ENCODE measurements around the gene TMC1. TPM values are rescaled to one million over a fixed set of nuclear protein-coding genes. Genes with fewer than 3 reads are reported as not detected.

Gene TMC1
- total and polyA plus RNA-seq, 3 experiments from 2014 or later, result not detected

DNA sequence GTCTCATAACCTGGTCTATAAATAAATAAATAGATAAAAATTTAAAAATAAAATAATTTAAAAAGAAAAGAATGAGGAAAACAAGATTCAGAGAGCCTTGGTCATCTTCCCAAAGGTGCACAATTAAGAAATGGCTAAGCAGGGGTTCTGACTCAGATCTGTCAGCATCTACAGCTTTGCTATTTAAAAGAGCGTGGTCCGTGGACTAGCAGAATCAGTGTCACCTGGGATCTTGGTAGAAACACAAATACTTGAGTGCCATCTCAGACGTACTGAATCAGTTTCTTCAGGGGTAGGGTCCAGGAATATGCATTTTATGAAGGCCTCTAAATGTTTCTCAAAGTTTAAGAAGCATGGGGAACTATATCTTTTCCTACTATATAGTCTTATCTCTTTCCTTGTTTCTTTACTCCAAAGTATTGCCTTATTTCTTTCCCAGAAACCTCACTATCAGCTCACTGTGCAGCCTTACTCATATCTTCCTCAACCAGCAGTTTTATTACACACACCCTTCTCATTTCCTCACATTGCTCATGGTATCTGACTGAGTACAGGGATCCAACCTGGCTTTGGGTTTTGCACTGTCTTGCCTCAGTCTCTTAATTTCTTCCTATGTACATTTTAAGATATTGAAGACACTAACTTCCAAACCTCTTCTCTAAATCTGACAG, 58.6 kb downstream of the TMC1 start:
- H3K4me1 Mint-ChIP-seq, result peaks cover 0 to 21% (median 6%) of the 10 kb centered on the region in 3 donors
- H3K36me3 Mint-ChIP-seq, result peaks cover 0 to 4% (median 0%) of the 10 kb centered on the region in 3 donors
- DNase-seq, result no peak
- H3K4me3 Mint-ChIP-seq, result no peak overlapping the region
- Histone ChIP-seq H3K27ac (ENCODE audit: low read depth, low read length) (no peak overlapping the region), H3K4me1 (ENCODE audit: insufficient read depth, low read length) (no peaks in the 10 kb centered on the region), H3K9me3 (ENCODE audit: low read length) (no peaks in the 10 kb centered on the region), H3K27me3 (ENCODE audit: insufficient read depth, low read length, poor library complexity, severe bottlenecking) (no peaks in the 10 kb centered on the region), H3K4me3 (ENCODE audit: low read length) (no peak overlapping the region), H3K36me3 (ENCODE audit: insufficient read depth, low read length) (no peaks in the 10 kb centered on the region)
- ChIA-PET CTCF (interaction anchor here (0.8 kb wide), 1 partner anchor 300 kb away, joined by 3 read pairs; no protein-coding TSS in a partner anchor), POLR2A (no interaction called here)
- H3K27me3 Mint-ChIP-seq, result peaks cover 3 to 13% of the 10 kb centered on the region in 2 donors
- no peak overlapping the region for H3K27ac Mint-ChIP-seq
- no peaks in the 10 kb centered on the region for H3K9me3 Mint-ChIP-seq

DNA sequence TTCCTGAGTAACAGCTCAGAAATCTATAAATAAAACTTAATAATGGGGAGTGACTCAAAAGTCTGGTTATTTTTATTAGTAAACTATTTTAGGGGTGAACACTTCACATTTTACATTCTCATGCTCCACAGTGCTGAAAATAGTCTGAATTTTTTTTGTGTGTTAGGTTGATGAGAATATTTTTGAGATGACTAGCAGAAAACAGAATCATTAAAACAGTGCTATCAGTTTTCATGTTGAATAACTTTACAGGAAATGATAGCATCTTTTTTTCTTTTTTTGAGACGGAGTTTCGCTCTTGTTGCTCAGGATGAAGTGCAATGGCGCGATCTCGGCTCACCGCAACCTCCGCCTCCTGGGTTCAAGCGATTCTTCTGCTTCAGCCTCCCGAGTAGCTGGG, 60.3 kb downstream of the TMC1 start:
- H3K36me3 Mint-ChIP-seq, result peaks cover 0 to 4% (median 0%) of the 10 kb centered on the region in 3 donors
- Histone ChIP-seq H3K4me3 (ENCODE audit: low read length) (no peak overlapping the region), H3K9me3 (ENCODE audit: low read length) (no peaks in the 10 kb centered on the region), H3K27me3 (ENCODE audit: insufficient read depth, low read length, poor library complexity, severe bottlenecking) (no peaks in the 10 kb centered on the region), H3K4me1 (ENCODE audit: insufficient read depth, low read length) (peaks cover 9% of the 10 kb centered on the region), H3K27ac (ENCODE audit: low read depth, low read length) (no peak overlapping the region), H3K36me3 (ENCODE audit: insufficient read depth, low read length) (no peaks in the 10 kb centered on the region)
- H3K4me1 Mint-ChIP-seq, result peaks cover 11 to 36% (median 20%) of the 10 kb centered on the region in 3 donors
- no peak overlapping the region for H3K27ac Mint-ChIP-seq
- ChIA-PET POLR2A (no interaction called here), CTCF (interaction anchor here (1.7 kb wide), 1 partner anchor 10 kb away, joined by 5 read pairs; no protein-coding TSS in a partner anchor)
- H3K4me3 Mint-ChIP-seq, result peak overlapping the region in 4 of 7 donors; percentile 33 to 54 (median 36)
- no peak for DNase-seq
- peaks cover 3 to 13% of the 10 kb centered on the region in 2 donors for H3K27me3 Mint-ChIP-seq
- no peaks in the 10 kb centered on the region for H3K9me3 Mint-ChIP-seq

DNA sequence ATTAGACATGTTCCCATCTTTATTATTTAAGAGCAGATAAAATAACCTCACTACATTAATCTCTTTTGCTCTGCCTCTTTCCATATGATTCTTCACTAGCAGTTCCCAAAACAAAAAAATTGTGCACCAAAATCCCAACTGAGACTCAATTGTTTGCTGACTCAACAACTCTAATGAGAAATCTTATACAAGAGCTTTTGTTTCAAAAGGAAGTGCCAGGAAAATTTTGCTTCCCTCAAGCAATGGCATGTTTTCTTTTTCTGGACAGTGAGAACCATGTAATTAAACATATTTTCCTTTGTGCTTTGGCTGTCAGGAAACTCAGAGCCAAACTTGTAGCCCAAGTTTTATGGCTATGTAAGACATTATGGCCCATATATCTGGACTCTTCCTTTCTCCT, 62.0 kb downstream of the TMC1 start:
- Mint-ChIP-seq H3K27me3 (peaks cover 1 to 13% of the 10 kb centered on the region in 2 donors), H3K4me1 (peaks cover 14 to 40% (median 23%) of the 10 kb centered on the region in 3 donors), H3K9me3 (no peaks in the 10 kb centered on the region), H3K36me3 (peaks cover 0 to 2% (median 0%) of the 10 kb centered on the region in 3 donors), H3K4me3 (no peak overlapping the region), H3K27ac (no peak overlapping the region)
- Histone ChIP-seq H3K36me3 (ENCODE audit: insufficient read depth, low read length) (no peaks in the 10 kb centered on the region), H3K4me1 (ENCODE audit: insufficient read depth, low read length) (peaks cover 11% of the 10 kb centered on the region), H3K4me3 (ENCODE audit: low read length) (no peak overlapping the region), H3K9me3 (ENCODE audit: low read length) (no peaks in the 10 kb centered on the region), H3K27ac (ENCODE audit: low read depth, low read length) (no peak overlapping the region), H3K27me3 (ENCODE audit: insufficient read depth, low read length, poor library complexity, severe bottlenecking) (no peaks in the 10 kb centered on the region)
- no peak for DNase-seq
- CTCF ChIA-PET, result interaction anchor here (1.7 kb wide), 1 partner anchor 8 kb away, joined by 5 read pairs; no protein-coding TSS in a partner anchor
- POLR2A ChIA-PET, result no interaction called here

DNA sequence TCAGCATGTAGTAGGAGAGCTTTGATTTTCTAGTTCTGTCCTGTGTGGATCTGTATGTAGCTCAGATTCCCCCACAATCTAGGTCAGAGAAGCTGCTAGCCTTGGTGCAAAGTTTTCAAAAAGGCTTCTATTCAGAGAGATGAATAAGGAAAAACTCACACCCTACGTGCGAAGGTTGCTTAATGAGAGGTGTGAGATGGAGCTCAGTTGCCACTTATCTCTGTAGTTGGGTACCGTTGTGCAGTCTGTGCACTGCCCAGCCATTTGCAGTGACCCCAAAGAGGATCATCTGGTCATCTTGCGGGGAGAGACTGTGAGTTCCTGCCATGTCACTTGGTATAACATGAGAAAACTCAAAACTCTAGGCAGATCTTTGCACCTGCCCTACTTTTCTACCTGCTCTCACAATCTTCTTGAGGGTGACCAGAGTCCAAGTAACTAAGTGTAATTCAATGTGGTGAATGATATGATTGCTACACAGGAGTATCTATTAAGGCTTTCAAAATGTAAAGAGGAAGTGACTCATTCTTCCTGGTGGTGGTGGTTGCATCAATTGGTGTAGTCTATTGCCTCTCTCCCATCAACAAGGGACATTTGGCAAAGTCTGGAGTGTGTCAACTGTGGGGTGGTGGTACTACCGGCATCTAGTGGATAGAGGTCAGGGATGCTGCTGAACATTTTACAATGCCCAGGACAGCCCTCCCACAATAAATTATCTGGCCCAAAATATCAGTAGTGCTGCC, 65.2 kb downstream of the TMC1 start:
- H3K27ac ChIP-seq (ENCODE audit: low read depth, low read length), result no peak overlapping the region
- H3K4me3 Mint-ChIP-seq, result peak overlapping the region in 6 of 7 donors; percentile 3 to 58 (median 38)

DNA sequence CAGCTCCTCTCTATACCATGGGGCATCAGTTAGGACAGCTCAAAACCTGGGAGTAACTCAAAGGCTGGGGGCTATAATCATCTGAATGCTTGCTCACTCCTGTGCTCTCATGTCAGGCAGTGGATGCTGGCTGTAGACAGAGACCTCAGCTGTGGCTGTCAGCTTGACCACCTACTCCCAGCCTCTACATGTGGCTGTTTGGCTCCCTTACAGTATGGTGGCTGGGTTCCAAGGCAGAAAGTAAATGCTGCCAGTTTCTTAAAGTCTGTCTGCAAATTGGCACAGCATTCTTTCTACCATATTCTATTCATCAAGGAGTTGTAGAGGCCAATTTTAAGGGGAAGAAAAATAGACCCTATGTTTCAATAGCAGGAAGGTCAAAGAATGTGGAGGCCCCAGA, 66.9 kb downstream of the TMC1 start:
- no peaks in the 10 kb centered on the region for H3K36me3 ChIP-seq (ENCODE audit: insufficient read depth, low read length)
- Mint-ChIP-seq H3K36me3 (peaks cover 0 to 3% (median 0%) of the 10 kb centered on the region in 3 donors), H3K4me1 (peaks cover 14 to 27% (median 17%) of the 10 kb centered on the region in 3 donors), H3K27me3 (peaks cover under 1 to 7% of the 10 kb centered on the region in 2 donors), H3K27ac (no peak overlapping the region), H3K9me3 (no peaks in the 10 kb centered on the region), H3K4me3 (no peak overlapping the region)
- ChIA-PET CTCF (interaction anchor here (1.3 to 6.9 kb wide), 3 partner anchors 305 to 309 kb away, joined by 4 to 76 read pairs (median 4); no protein-coding TSS in a partner anchor), POLR2A (interaction anchor here (0.7 to 0.9 kb wide), 3 partner anchors 61 to 295 kb away, joined by 3 to 6 read pairs (median 6); no protein-coding TSS in a partner anchor)
- H3K27ac ChIP-seq (ENCODE audit: low read depth, low read length), result no peak overlapping the region
- no peaks in the 10 kb centered on the region for H3K9me3 ChIP-seq (ENCODE audit: low read length)
- H3K27me3 ChIP-seq (ENCODE audit: insufficient read depth, low read length, poor library complexity, severe bottlenecking), result no peaks in the 10 kb centered on the region
- no peak overlapping the region for H3K4me3 ChIP-seq (ENCODE audit: low read length)
- no peak for DNase-seq
- H3K4me1 ChIP-seq (ENCODE audit: insufficient read depth, low read length), result peaks cover 11% of the 10 kb centered on the region

More for the DNA sequence above, 65.2 kb downstream of the TMC1 start:
- Histone ChIP-seq H3K9me3 (ENCODE audit: low read length) (no peaks in the 10 kb centered on the region), H3K4me3 (ENCODE audit: low read length) (no peak overlapping the region), H3K4me1 (ENCODE audit: insufficient read depth, low read length) (peaks cover 11% of the 10 kb centered on the region), H3K36me3 (ENCODE audit: insufficient read depth, low read length) (no peaks in the 10 kb centered on the region), H3K27me3 (ENCODE audit: insufficient read depth, low read length, poor library complexity, severe bottlenecking) (no peaks in the 10 kb centered on the region)
- Mint-ChIP-seq H3K27ac (peak overlapping the region; percentile 2 to 75 (median 65)), H3K4me1 (peaks cover 14 to 36% (median 21%) of the 10 kb centered on the region in 3 donors), H3K27me3 (peaks cover 1 to 13% of the 10 kb centered on the region in 2 donors), H3K36me3 (peaks cover 0 to 3% (median 0%) of the 10 kb centered on the region in 3 donors), H3K9me3 (no peaks in the 10 kb centered on the region)
- DNase-seq, result peak in 2 of 5 donors; percentile 11 to 16
- ChIA-PET POLR2A (no interaction called here), CTCF (interaction anchor here (1.6 kb wide), 1 partner anchor 306 kb away, joined by 8 read pairs; no protein-coding TSS in a partner anchor)

DNA sequence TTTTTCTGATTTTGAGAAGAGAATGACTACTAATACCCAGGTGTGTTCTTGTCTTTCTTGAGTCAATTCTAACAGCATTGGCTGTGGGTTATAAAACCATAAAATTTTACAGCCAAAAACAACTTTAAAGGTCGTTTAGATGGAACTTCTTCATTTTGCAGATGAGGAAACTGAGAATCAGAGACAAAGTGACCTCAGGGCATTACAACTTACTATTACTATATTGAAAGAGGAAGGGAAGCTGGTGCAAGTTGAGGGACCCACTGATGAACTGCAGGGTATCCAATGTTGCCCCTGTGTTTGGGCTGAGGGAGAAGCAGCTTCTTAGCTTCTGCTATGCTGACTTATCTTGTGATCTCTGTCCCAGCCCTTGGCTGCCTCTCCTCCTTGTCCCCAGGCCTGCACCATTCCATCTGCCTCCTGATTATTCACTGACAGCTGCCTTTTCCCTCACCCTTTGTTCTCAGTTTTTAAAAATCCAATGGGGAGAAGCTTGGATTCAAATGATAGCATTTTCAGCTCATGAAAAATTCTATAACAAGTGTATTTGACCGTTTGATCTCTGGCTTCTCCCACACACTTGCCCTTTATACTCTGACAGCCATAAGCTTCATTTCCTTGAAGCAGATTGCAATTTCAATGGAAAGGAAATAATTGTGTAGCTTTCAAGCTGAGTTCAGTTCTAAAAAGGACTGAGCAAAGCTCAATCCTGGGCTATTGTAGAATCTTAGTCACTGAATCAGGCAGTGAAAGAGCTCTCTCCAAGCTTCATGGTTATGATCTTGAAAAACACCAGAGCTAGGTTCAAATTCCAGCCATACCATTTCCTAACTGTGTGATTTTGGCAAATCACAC, 68.5 kb downstream of the TMC1 start:
- Mint-ChIP-seq H3K27me3 (peaks cover 0 to 10% of the 10 kb centered on the region in 2 donors), H3K9me3 (no peaks in the 10 kb centered on the region), H3K4me3 (no peak overlapping the region), H3K36me3 (peaks cover 0 to 1% (median 0%) of the 10 kb centered on the region in 3 donors), H3K27ac (no peak overlapping the region), H3K4me1 (peaks cover 14 to 19% (median 17%) of the 10 kb centered on the region in 3 donors)
- Histone ChIP-seq H3K9me3 (ENCODE audit: low read length) (no peaks in the 10 kb centered on the region), H3K4me3 (ENCODE audit: low read length) (no peak overlapping the region), H3K27ac (ENCODE audit: low read depth, low read length) (no peak overlapping the region), H3K36me3 (ENCODE audit: insufficient read depth, low read length) (no peaks in the 10 kb centered on the region), H3K27me3 (ENCODE audit: insufficient read depth, low read length, poor library complexity, severe bottlenecking) (no peaks in the 10 kb centered on the region), H3K4me1 (ENCODE audit: insufficient read depth, low read length) (peaks cover 11% of the 10 kb centered on the region)
- POLR2A ChIA-PET, result no interaction called here
- DNase-seq, result no peak
- CTCF ChIA-PET, result interaction anchor here (0.7 to 6.9 kb wide), 6 partner anchors 8 to 310 kb away, joined by 3 to 76 read pairs (median 4); no protein-coding TSS in a partner anchor

DNA sequence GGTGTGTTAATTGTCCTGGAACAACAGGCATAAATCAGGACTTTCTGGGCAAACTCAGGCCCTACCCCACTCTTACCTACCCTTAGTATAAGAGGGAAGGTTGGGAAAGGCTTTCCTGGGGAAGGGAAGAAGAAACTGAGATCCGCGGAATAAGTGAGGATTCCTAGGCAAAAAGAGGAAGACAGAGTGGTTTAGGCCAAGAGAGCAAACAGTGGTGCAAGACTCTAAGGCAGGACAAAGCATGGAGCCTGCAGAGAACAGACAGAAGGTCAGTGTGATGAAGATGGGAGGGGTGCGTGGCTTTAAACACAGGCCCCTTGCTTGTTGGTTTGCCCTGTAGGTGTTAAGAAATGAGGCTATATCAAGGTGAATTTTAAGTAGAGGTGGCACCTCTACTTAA, 69.4 kb downstream of the TMC1 start:
- H3K27ac Mint-ChIP-seq, result no peak overlapping the region
- Histone ChIP-seq H3K27ac (ENCODE audit: low read depth, low read length) (no peak overlapping the region), H3K9me3 (ENCODE audit: low read length) (no peaks in the 10 kb centered on the region), H3K4me3 (ENCODE audit: low read length) (no peak overlapping the region), H3K27me3 (ENCODE audit: insufficient read depth, low read length, poor library complexity, severe bottlenecking) (no peaks in the 10 kb centered on the region), H3K36me3 (ENCODE audit: insufficient read depth, low read length) (no peaks in the 10 kb centered on the region), H3K4me1 (ENCODE audit: insufficient read depth, low read length) (peaks cover 11% of the 10 kb centered on the region)
- no peak overlapping the region for H3K4me3 Mint-ChIP-seq
- H3K36me3 Mint-ChIP-seq, result peaks cover 0 to 1% (median 0%) of the 10 kb centered on the region in 3 donors
- no peak for DNase-seq
- CTCF ChIA-PET, result interaction anchor here (0.9 to 6.9 kb wide), 5 partner anchors 8 to 311 kb away, joined by 4 to 76 read pairs (median 5); no protein-coding TSS in a partner anchor
- peaks cover 0 to 16% of the 10 kb centered on the region in 2 donors for H3K27me3 Mint-ChIP-seq
- peaks cover 11 to 12% (median 11%) of the 10 kb centered on the region in 3 donors for H3K4me1 Mint-ChIP-seq
- no peaks in the 10 kb centered on the region for H3K9me3 Mint-ChIP-seq
- POLR2A ChIA-PET, result no interaction called here
